Ishikawa (cell line): Measurements from ENCODE around the gene IFNG-AS1.

ENCODE experiments used
- EP300 ChIP-seq: IDR thresholded peaks from 2 replicates; pipeline ENCODE4 v1.6.1; 2012; ENCODE audit warnings: borderline replicate concordance
- MAX ChIP-seq: IDR thresholded peaks from 2 replicates; pipeline ENCODE4 v1.6.1; 2012
- NFIC ChIP-seq: IDR thresholded peaks from 2 replicates; pipeline ENCODE4 v1.6.1; 2012
- RAD21 ChIP-seq: IDR thresholded peaks from 2 replicates; pipeline ENCODE4 v1.6.1; 2012; ENCODE audit warnings: low read depth
- REST ChIP-seq: IDR thresholded peaks from 2 replicates; pipeline ENCODE4 v1.6.1; 2012; ENCODE audit warnings: low read depth, mild to moderate bottlenecking
- TAF1 ChIP-seq: IDR thresholded peaks from 2 replicates; pipeline ENCODE4 v1.6.1; 2012; ENCODE audit warnings: low read depth, mild to moderate bottlenecking
- YY1 ChIP-seq: IDR thresholded peaks from 2 replicates; pipeline ENCODE4 v1.6.1; 2012; ENCODE audit warnings: low read depth
- ZBTB7A ChIP-seq: IDR thresholded peaks from 2 replicates; pipeline ENCODE4 v1.6.1; 2012; ENCODE audit warnings: low read depth

- 0 out of 2 replicates have a peak, but pooled peaks have one; percentile 1 for TF ChIP-seq RAD21
- TF ChIP-seq TAF1 = no peak
- TF ChIP-seq MAX = no peak
- TF ChIP-seq NFIC = no peak
- TF ChIP-seq YY1 = no peak
- no peak for TF ChIP-seq EP300
- TF ChIP-seq REST = no peak
- no peak for TF ChIP-seq ZBTB7A
Measured at GRCh38 chr12:68042212-68042699, 53.0 kb downstream of the IFNG-AS1 start.
